ENCODE results near the gene MSMB.

MSMB gene

DNA sequence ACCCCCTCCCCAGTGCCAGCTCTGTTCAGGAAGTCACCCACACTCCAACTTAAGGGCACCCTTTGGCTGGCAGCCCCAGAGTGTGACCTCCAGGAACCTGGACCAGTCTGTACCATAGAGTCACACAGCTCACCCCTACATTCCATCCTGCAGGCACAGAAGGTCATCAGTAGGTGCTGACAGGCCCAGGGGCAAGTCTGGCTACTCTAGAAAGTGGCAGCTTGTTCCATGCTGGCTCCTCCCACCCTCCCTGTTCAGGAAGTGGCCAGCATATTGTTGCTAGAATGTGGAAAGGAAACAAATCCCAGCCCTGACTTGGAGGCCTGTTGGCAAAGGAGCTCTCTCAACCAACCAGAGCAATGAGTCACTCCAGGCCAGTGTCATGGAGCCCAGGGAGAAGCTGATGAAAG lies 12.5 kb downstream of the MSMB start:
- no peak for DNase-seq (ENCODE audit: low read depth in 2 of 2)

DNA sequence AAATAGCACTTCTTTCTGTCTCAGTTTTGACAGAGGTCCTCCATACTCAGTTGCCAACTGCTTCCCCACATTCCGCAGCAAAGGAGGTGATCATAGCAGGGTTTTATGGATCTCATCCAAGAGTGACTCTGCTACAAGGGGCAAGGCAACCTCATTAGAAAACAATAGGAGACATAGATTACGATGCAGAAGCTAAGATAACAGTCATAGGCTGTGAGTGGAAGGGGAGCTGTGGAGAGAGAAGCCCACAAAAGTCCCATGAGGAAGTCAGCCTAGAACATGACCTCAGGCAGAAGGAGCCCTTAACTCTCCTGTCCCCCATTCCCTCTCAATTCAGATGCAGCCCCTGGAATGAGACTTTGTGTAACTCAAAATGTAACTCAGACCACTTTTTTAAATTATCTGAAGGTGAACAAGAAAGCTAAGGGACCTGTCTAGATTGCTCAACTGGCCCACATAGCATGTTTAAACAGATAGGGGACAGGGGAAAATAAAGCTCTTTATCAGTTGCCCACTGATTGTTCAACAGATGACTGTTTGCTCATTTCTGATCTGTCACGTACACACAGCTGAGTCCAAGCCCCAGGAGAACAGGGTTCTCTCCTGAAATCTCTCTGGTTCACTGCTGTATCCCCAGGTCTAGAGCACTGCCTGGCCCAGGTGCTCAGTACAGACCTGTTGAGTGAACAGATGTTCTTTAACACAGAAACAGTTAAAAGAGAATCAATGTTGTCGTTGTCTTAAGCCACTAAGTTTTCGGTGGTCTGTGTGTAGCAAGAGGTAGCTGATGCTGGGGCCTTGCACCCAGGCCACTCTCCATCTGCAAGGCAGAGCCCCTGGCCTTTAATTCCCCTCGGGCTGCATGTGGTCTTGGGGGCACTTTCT lies 14.2 kb downstream of the MSMB start:
- no peak for DNase-seq (ENCODE audit: low read depth in 2 of 2)

DNA sequence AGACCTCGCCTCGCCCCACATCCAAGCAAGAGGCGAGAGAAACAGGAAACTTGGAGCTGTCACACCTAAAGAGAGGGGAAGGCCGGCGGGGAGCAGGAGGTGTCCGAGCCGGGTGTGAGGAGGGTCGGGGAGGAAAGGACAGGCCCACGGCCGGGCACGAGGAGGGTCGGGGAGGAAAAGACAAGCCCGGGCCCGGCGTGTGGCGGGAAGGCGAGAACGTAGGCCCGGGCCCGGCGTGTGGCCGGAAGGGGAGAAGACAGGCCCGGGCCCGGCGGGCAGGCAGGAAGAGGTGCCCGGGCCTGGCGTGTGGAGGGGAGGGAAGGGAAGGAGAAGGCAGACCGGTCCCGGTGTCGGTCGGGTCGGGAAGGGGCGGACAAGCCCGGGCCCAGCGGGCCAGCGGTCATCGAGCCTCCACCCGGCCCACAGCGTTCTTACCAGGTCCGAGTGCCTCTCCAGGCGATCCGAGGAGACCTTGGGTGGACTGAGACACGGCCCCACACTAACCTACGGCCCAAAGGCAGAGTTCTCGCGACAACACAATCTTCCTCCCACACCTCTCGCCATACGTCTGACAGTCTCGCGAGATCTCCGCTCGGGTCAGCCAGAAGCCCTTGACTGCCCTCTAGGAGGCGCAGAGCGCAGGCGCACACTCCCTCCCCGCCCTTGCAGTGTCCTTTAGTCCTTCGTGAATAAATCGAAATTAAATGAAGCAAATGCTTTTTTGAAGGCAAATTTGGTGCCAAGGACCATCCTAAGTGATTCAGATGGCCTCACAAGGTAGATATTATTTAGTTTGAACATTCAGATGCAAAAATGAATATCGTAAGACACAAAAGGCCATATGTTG lies 15.8 kb downstream of the MSMB start, which contains the start of gene NCOA4:
NCOA4 (minus strand) TSS at position 533 of the 847 bp plus-strand sequence. CDS start 13,943 bp downstream, outside the sequence.
- DNase-seq (ENCODE audit: low read depth in 2 of 2) = peak; percentile 88 to 91

DNA sequence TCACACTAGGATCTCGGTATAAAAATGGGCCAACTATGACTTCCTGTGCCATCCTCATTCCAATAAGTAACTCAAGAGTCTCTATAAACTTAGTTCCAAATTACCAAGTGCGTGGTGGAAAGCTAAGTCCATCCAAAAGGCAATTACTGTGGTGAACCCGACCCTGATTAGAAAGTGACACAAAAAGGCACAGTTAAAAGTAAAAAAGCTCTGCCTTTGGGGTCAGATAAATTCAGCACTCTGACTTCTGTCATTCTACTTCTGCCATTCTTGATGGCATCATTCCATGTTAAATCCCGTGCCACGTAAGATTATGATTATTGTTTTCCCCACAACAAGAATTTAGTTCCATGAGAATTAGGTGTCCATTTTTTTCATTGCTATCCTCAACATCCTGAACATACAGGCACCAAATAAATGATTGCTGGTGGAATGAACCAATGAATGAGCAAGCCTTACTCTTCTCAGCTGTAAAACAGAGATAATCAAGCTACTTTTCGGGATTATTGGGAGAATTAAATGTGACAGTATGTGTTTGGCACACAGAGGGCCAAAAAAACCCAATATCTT lies 16.5 kb downstream of the MSMB start:
- no peak for DNase-seq (ENCODE audit: low read depth in 2 of 2)

DNA sequence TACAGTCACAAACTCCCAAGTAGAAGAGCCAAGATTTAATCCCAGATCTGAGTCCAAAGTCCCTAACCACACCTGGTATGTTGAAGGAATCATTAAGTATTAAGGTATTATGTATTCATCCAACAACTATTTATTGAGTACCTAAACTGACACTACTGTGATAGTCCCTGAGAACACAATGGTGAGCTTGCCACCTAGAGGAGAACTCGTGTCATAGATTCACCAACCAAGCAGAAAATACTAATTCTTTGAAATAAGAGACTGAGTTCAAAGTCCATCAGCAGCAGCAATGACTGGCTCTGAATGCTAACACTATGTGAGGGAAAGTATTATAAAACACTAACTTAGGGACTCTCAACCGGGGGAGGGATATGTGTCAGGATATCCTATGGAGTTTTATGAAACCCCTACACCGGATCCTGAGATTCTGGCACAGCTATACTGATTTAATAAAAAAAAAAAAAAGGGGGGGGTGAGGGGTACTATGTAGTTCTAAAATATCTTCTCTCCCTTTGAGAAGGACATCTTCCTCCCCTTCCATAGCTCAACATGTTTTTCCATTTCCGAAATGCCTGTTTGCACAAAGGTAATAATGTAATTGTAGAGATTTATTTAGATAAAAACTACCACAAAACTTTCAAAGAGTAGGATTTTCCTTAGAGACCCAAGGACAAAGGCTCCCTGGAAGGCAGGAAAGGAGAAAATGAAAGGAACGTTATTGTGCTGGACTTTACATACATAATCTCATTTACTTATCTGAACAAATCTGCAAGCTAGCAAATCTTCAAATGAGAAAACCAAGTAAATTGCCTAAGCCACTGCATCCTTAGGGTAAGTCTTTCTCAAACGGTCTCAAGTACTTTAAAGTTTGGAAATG lies 17.2 kb downstream of the MSMB start:
- no peak for DNase-seq (ENCODE audit: low read depth in 2 of 2)

DNA sequence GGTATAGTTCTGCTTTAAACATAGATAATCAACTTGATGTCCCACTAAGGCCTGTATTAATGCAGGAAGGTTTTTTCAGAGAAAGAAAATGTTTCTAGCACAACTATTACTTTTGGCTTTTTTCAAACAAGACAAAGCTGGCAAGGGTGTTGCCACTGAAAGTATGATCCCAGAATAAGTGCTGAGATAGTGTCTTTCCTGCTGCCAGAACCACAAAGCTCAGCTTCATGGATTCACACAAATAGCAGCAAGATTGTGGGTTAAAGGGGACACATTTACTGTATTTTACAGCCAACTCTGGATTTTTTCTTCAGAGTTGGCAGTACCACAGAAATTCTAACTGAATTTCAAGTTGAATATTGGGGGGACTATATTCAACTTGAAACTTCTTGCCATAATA lies 20.0 kb downstream of the MSMB start:
- no peak for DNase-seq (ENCODE audit: low read depth in 2 of 2)

DNA sequence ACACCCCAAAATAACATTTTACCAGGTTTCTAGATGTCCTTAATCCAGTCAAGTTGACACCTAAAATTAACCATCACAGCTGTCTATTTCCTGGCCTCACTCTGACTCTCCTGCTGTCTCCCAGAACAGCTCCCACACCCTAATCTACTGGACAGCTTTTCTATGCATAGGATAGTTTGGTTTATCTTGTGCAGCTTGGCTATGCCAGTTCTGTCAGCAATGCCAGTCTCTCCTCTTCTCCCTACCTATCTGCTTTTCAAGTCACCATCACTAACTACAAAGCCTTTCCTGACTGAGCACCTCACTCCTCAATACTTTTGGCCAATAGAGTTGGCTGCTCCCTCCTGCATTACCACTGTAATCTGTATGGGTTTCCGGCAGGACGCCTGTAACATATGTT lies 20.7 kb downstream of the MSMB start:
- DNase-seq (ENCODE audit: low read depth in 2 of 2) = no peak

DNA sequence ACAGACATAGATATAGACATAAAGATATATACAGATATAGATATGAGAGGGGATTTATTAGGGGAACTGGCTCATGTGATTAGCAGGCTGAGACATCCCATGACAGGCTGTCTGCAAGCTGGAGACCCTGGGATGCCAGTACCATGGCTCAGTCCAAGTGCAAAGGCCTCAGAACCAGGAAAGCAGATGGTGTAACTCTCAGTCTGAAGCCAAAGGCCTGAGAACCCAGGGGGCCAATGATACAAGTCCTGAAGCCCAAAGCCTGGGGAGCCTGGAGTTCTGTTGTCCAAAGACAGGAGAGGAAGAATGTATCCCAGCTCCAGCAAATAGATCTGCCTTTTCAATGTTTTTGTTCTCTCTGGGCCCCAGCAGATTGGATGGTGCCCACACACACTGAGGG lies 21.1 kb downstream of the MSMB start:
- no peak for DNase-seq (ENCODE audit: low read depth in 2 of 2)

DNA sequence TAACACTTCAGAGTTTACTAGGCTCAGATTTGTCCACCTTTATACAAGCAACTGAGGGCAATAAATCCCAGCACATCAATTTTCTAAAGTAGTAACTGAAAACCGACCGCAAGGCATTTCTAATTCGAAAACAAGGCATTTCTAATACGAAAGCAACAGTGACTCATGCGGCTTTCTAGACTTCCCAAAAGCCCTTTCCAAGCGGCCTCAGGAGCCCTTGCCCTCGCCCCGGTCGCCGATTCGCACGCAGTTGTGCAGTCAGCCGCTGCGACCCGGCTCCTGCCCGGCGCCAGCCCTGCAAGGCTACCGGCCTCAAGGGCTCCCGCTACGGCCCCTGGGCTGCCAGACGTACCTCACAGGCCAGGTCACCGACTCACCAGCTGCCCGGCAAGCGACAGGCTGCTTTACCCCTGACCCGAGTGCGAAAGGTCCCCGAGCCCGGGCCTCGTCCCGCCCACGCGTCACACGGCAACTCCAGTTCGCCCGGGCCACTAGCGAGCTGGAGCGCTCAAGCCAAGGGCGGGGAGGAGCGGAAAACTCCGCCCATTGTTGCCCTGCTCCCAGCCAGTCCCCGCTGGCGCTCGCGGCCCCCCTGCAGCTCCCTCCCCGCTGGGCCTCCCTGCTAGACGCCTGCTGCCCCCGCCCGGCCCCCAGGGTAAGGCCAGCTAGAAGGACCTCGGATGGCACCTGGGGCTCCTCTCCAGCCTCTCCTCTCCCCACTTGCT lies 22.9 kb downstream of the MSMB start:
- DNase-seq (ENCODE audit: low read depth in 2 of 2) = peak; percentile 47 to 52

DNA sequence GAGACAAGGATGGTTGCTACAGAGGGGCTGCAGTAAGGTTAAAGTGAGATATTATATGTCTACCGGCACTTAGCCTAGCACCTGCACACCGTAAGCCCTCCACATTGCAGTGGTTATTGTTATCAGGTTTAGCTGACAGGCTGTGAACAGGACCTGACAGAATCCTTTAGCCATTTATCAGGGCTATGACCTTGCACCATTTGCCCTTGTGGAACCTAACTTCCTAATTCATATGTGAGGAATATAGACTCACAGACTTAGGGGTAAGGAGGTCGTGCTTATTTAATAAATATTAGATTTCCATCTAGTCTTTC lies 25.8 kb downstream of the MSMB start:
- no peak for DNase-seq (ENCODE audit: low read depth in 2 of 2)

DNA sequence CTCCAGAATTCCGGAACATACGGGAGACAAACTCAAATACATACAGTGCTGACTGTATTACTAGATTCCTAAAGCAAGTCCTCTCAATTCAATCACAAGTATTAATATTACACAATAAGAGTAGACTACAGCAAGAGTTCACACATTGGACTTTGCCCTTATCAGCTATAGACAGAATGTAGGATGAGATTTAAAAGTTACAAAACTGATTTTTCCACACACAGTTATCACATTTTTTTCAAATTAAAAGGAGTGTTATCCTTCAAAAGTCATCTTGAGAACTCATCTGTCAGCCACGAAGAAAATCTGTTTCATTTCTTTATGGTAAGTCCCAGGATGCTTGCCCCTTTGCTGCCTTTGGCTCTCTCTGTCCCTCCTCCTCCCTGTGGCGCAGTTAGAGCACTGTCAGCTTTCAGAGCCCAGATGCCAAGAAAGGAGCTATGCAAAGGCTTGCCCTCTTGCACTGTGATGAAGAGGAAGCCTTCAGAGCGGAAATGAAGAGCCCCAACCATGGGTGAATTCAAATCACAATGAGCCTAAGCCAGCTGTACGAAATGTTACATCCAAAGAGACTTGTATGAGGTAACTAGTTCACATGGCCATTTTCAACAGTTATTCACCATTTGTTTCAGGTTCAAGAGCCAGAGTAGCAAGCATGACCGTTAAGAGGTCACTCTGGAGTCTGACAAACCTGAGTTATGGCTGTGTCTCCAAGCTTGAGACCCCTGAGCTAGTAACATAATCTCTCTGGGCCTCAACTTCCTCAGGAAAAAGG lies 26.3 kb downstream of the MSMB start:
- DNase-seq (ENCODE audit: low read depth in 2 of 2) = no peak

DNA sequence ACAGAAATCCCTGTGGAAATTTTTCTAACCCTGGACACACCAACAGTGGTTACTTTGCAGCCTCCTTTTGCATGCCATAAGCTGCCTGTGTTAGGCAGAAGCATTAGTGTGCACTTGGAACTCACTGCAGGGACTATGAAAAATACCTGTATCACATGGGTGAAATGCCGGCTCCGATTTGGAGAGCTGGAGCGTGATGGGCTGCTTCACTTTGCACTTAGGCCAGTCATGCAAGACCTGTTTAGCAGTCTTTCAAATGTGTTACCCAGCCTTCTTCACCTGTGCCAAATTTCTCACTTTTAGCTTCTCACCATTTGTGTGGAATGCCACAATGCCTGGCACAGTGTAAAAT lies 26.9 kb downstream of the MSMB start:
- no peak for DNase-seq (ENCODE audit: low read depth in 2 of 2)

DNA sequence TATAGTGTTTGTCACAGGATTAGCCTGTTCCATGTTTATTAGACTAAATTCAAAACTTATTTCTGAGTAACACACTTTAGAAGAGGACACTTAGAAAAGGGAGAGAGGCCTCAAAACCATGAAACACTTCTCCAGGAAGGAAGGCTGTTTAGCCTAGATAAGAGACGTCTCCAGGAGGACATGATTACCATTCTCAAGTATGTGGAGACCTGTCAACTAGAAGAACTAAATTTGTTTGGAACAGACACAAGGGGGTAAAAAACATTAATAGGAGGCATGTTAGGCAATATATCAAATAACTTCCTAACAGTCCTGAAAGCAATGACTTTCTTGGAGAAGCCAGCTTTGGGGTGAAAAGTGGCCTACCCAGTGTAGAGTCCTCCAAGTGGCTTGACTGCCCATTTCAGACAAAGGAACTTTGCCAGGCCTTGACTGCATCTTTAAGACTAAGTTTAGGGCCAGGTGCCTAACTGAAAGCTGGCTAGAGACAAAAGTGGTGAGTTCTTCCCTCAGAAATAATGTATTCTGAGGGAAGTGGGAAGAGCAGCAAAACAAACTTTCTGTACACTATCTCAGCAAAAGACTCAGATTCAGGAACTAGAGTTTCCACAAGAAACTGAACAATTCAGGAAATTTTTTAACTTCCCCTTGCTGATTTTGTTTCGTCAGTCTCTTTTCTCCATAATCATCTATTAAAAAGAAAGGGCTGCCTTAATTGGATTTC lies 27.5 kb downstream of the MSMB start:
- no peak for DNase-seq (ENCODE audit: low read depth in 2 of 2)

DNA sequence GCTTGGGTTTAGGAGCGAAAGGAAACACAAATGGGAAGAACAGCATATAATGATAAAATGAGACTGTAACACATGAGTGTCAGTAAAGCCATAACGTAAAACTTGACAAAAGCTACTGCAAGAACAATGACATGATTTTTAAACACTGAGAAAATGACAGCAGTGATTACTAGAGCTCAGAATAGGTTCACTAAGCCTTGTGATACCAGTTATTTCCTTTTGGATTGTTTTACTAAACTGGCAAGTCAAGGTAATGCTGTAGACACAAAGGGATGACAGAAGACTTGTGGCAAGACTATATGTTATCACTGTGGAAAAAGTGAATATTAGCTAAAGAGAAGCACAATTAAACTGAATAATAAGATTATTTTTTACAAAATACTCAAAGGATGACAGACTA lies 28.3 kb downstream of the MSMB start:
- no peak for DNase-seq (ENCODE audit: low read depth in 2 of 2)

DNA sequence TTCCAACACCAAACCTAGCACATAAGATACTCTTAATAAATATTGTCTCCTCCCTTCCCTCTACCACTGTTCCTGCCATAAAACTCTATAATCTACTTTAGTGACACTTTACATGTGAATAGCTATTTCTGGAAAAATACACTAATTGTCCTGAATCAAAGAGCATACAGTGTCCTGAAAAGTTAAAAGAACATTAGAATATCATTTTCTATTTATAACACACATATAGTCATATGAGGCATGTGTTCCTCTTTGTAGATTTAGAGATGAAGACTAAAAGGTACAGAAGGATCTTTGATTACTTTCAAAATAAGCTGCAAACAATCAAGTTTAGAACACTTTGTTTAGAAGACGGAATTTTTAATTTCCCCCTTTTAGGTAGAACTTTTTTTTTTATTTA lies 29.3 kb downstream of the MSMB start:
- no peak for DNase-seq (ENCODE audit: low read depth in 2 of 2)

DNA sequence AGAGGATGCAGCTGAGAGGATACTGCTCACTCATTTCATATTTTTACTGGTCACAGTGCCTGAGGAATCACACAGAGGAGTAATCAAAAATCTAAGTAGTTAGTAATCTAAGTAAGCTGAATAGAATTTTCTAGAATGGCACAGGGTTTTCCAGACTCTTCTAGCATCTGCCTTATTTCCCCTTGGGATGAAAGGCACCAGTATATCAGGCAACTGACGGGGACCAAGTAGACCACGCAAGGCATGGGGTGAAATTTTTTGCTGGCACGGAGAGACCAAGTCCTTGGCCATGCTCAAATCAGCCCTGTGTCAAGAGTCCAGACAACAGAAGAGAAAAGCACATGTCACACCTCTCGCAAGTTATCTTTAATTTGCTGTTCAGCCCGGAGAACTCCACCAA lies 29.9 kb downstream of the MSMB start:
- no peak for DNase-seq (ENCODE audit: low read depth in 2 of 2)

DNA sequence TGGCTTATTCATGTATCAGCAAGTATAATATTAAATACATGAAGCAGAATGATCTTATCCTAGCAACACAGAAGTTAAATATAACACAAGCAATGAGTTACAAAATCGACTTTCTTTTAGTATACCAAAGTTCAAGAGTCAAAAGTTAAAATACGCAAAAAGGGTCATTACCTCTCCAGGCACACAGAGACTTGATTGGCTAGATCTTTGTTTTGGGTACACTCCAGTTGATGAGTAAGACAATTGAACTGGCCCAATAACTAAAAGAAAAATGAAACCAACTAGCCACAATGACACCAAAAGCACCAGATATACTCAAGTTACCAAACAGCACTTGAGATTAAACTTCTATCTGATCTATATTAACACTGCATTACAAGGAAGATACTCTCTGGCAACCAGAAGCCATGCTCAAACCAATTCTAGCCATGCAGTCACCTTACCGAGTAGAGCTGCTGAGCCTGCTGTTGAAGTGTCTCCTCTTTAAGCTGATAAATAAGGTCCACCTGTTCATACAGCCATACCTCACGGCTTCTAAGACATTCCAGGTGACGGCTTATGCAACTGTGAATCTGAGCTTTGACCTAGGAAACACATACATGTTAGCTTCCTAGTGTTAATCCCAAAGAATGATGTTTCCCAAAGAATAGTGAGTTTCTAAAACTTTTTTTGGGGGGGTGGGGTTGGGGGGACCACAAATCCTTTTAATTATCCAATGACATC lies 31.2 kb downstream of the MSMB start:
- DNase-seq (ENCODE audit: low read depth in 2 of 2) = no peak

DNA sequence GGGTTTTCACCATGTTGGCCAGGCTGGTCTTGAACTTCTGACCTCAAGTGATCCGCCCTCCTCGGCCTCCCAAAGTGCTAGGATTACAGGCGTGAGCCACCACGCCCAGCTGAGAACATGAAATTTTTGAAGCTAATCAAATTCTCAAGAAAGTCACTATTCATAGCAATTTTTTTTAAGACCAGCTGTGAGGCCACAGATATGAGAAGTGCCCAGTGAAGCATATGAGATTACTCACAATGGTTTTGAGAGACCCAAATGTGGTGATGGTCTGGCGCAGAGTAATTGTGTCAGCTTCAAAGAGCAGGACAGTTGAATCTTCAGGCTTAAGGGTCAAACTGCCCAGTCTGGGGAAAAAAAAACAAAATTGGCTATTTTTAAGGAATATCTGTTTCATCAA lies 31.9 kb downstream of the MSMB start:
- no peak for DNase-seq (ENCODE audit: low read depth in 2 of 2)

DNA sequence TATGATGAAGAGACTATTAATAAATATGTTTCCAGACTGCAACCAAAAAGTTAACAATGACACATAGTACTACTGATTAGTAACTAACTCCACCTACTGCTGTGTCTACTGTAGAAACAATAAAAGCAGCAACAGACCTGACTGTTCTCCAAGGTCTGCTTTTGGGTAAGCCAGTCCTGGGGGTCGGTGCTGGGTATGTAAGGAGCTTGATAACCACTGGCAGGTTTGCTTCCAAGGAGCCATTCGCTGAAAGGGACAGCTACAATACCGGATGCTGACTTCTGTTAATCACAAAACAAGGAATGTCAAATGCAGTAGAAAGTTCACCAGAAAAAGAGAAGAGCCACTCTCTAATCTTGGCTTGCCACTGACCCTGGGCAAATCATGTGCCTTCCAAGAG lies 33.3 kb downstream of the MSMB start:
- no peak for DNase-seq (ENCODE audit: low read depth in 2 of 2)

Data from stimulated activated CD4-positive, alpha-beta T cell treated with anti-CD3 and anti-CD28 coated beads, Interleukin-1b, Interleukin-23, amount 100 ng/mL, for 1 hour (primary cell).